C1 segment of cervical spinal cord (tissue), 14 donors: Measurements from ENCODE around the gene HSD3B2.
"Not testable (repeated sequence)": the region's sequence is repeated elsewhere in the genome, so short reads cannot be mapped to it uniquely, and the experiment has no call there.

ENCODE experiments used
- DNase-seq, 14 donors: peaks; one replicate each; lab custom pipeline; 2025; lab: John Stamatoyannopoulos, UW

Gene HSD3B2

DNA sequence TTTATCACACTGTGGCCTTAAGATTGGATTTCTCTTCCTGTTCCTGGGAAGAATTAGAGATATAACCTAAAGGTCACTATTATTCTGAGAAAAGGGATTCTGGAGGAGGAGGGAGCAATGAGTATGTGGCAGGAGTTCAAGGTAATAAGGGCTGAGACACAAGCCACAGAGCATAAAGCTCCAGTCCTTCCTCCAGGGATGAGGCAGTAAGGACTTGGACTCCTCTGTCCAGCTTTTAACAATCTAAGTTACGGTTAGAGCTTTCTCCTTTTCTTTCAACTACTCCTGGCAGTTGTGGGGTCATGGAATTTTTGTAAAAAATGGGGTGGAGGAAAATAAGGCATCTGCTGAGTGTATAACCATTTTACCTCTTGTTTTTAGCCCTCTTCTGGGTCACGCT is at the start of gene HSD3B2:
Gene HSD3B2 (plus strand): TSS at position 201 of the 400 bp plus-strand sequence. CDS start 270 bp downstream, outside the sequence.
- DNase-seq: no peak

DNA sequence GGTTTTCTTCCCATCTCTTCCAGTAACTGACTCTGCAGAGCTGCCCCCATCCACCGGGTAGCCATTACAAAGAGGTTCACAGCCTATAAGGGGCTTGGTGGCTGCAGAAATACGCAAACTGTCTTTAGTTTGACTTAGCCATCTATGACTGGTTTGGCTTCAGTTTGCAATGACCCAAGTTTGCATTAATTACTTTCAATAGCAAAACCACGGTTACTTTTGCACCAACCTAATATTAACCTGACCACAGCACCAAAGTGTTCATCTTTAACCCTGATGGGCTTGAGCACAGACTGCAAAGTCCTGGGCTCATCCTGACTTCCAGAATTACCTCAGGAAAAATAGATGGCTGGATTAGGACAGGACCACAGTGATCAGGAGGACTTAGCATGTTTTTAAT is 48.5 kb upstream of the HSD3B2 start:
- no peak for DNase-seq

DNA sequence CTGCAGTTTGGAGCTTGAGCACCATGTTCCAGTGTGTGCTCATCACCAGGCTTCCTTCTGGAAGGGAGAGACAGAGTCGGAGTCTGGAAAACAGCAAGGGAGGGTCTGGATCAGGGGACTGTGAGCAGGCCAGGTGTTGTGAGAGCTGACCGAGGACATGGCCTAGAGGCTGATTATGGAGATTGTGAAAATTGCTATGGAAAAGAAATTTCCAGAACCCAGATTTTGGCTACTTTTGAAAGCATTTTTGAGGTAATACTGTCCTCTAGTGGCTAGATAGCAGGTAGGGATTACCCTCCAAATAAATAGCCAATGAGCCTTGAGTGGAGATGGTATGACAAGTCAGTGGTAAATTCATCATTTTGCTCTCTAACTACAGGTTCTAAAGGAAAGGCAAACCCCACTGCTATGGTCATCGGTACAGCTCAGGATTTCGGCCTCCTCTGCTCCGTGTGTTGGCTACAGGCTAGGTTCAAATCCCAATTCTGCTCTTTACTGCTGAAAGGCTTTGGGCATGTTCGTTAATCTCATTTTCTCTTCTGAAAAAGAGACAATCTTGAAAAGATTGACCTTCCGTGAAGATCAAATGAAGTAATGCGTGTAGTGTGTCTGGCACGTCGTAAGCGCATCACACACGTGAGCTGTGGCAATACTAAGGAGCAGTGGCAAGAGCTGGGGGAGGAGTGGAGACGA is 47.4 kb upstream of the HSD3B2 start:
- DNase-seq: no peak

DNA sequence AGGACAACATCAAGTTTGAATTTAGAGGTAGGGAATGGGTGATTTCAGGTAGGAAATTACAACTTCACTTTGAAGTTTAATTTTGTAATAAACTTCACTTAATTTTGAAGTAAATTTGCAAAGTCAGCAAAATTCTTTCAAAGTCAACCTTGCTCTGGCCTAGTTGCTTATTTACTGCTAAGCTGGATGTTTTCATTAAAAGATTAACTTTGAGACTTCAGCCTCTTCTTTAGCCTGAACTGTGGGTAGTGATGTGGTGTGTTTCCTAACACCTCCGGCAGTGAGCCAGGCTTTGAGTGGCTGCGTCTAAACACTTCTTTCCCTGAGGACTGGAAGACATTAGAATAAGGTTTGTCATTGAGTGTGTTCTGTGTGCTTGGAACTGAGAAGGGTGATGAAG is 46.4 kb upstream of the HSD3B2 start, which contains the start of gene HAO2:
Gene HAO2 (plus strand): TSS at position 232 of the 400 bp plus-strand sequence. CDS start 12,301 bp downstream, outside the sequence.
- DNase-seq: no peak

DNA sequence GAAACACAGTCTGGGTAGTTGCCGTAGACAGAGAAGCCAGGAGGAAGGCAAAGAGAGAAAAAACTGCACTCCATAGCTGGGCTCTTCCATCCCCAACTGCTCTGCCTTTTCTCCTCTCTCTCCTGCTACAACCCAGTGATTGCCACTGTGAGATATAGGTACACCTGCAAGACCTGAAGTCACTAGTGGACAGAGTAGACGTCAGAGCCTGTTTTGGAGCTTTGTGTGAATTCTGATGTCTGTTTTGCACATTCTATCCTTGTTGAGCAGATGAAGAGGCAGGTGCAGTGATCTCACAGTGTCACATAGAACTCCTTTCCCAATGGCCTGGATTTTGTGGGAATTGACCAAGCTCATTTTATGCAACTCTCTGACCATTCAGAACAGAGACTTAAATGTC is 44.2 kb upstream of the HSD3B2 start:
- DNase-seq: no peak

DNA sequence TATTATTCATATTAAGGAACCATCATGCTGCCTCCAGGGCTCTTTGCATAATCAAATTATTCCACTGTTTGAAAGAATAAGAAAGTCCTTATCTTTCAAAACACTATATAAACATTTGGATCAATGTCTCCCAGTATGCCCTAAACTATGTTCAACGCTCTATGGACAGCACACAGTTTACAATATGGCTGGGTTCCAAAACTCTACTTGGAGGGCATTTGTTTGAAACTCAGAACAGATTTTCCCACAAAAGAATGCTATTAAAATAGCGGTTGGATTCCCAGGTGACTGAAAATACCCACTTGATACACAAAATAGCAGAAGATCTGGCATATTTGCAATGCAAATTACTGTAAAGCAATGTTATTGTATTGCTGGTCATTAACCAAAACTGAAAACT is 43.1 kb upstream of the HSD3B2 start:
- DNase-seq: no peak

DNA sequence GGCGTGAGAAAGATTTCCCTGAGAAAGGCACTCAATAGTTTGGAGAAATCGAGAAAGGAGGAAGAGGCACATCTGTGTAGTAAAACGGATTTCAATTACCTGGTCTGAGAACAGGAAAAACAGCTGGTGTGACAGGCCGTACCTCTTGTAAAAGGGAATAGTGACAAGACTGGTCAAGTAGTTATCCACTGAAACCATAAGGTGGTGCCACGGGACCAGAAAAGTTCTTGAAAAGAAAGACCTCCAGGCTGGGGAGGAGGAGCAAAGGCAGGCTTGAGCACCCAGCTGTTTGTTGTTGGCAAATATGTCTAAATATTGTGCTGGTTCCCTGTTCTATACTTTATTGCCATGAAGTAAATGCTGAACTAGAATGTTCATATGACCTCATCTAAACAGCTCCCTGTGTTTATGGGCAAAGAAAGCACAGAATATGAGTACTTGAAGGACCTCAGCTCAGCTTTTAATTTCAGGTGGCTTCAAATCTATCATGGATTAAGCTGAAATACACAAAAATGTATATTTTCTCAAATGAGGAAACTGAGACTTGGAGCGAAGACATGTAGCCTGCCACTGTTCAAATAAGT is 42.4 kb upstream of the HSD3B2 start:
- no peak for DNase-seq

DNA sequence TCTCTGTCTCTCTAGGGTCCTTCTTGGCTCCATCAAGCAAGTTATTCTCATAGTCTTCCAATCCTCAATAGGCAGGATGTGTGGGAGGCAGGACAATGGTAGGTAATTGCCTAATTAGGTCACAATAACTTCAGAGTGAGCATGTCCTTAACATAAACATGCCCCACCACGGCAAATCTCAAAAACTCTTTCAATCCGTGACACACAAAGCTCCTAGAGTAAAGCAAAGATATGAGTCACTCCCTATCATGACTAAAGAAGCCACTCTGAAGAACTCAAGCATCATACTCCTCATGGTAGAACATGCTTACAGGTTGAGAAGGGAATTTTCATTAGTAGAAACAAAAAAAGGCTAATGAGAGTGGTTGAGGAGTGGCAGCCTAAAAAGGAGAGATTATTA is 41.5 kb upstream of the HSD3B2 start:
- no peak for DNase-seq

DNA sequence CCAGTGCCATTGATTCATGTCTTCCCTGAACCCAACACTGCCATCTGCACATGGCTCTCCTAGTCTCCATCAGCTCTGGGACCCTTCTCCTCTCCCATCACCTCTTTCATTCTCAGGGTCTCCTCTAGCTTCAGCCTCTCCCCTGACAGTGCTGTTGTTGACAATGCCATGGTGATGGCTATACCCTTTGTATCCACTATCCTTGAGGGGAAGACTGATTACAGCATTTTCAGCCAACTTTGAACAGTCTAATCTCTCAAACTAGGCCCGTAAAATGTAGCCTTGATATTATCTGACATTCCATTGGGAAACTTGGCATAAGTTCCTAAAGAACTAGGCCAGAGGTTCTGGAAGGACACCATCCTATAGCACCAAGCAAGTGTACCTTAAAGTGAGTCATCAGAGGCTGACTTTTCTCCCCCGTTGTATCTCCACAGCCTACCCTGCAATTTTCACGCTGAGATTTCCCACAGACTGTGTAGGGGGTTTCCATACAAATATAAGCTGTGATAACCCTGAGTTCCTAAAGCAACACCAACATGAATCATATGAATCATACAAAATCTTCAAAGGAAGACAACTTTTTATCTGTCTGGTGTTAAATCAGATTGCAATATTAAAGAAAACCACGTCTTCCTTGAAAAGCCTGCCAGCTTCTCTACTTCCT is 40.6 kb upstream of the HSD3B2 start:
- DNase-seq: no peak

DNA sequence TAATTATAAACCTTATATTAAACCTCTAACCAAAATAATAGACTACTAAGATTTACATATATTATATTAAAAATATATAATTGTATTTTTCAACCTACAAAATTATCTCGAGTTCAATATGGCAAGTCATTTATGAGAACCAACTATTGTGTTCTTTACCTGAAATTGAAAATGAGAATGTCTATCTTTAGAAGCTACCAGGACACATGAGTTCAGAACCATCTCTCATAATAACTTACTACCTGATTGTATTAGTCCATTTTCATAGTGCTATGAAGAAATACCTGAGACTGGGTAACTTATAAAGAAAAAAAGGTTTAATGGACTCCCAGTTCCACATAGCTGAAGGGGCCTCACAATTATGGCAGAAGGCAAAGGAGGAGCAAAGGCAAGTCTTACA is 39.6 kb upstream of the HSD3B2 start:
- DNase-seq: no peak

DNA sequence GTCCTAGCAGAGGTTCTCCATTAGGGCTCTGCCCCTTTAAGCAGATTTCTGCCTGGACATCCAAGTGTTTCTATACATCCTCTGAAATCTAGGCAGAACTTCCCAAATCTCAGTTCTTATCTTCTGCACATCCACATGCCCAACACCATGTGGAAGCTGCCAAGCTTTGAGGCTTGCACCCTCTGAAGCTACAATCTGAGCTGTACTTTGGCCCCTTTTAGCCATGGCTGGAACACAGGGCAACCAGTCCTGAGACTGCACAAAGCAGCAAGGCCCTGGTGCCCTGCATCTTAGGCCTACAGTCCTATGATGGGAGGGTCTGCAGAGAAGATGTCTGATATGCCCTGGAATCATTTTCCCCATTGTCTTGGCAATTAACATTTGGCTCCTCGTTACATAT is 38.4 kb upstream of the HSD3B2 start:
- no peak for DNase-seq

DNA sequence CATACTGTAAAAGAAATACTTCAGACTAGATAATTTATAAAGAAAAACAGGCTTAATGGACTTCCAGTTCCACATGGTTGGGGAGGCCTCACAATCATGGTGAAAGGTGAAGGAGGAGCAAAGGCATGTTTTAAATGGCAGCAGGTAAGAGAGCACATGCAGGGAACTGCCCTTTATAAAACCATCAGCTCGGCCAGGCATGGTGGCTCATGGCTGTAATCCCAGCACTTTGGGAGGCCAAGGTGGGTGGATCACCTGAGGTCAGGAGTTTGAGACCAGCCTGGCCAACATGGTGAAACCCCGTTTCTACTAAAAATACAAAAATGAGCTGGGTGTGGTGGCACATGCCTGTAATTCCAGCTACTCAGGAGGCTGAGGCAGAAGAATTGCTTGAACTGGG is 37.4 kb upstream of the HSD3B2 start:
- not testable (repeated sequence) for DNase-seq

DNA sequence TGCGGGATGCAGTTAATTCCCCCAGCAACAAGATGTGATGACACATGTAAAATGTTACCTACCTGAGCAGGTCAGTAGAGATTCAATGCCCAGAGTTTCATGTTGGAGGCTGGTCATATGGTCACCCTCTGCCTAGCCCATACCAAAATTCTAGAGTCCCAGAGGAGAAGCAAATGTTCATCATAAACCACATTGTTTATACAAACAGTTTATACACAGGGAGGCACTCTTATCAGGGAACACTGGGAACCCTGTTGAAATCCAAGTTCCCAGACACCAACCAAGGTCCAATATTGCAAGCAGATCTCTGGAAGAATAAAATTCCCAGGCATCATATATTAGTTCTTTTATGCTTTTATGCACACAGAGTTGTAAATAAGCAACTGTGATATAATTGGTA is 35.8 kb upstream of the HSD3B2 start:
- no peak for DNase-seq

DNA sequence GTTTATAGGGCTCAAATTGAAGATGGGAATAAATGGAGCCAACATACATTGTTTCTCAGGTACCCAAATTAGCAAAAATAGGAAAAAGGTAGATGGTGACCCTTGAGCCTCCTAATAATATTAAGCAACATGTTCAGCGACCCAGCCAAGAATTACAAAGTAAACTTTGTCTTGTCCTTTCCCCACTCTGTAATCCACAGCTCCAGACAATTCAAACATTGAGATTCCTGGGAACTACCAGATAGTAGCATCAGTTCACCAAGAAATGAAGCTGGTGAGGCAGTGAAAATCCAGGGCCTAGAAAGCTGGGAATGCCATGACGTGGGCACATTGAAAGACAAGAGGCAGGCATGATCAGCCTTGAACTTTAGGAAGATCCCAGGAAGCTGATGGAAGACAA is 34.6 kb upstream of the HSD3B2 start:
- DNase-seq: no peak

DNA sequence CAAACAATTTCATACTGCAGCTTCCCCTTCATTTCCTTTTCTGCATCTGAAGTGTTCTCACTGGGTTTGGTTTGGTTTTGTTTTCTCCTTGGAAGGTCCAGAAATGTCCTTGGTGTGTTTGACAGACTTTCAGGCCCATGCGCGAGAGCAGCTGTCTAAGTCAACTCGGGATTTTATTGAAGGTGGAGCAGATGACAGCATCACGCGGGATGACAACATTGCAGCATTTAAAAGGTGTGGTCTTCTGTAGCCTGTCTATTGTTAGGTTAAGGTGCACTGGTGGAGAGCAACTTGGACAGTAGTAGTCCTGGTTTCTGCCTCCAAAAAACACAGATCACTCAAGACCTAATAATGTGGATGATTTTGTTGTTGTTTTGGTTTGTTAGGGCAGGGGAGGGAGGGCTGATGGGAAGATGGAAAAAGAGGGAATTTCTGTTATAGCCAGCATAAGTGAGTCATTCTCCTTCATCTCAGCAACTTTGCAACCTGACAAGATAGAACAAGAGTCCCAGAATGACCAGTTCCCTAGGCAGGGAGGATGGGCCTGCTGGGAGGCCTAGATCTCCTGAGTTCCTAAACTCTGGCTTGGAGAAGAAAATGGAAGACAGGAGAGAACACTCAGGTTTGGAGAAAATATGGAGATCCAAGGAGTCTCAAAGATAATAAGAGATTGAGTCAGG is 33.8 kb upstream of the HSD3B2 start:
- no peak for DNase-seq

DNA sequence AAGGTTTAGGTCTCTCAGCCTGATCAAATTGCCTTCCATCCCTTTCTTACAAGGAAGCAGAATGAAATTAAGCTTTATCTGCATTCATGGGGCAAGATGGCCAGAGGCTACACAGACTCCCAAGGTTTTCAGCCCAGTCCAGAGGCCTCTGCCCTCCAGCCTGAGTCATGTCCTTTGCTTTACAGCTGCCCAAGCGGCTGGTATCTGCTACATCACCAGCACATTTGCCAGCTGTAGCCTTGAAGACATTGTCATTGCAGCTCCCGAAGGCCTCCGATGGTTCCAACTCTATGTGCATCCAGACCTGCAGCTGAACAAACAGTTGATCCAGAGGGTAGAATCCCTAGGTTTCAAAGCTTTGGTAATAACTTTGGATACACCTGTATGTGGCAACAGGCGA is 30.4 kb upstream of the HSD3B2 start:
- DNase-seq: no peak

DNA sequence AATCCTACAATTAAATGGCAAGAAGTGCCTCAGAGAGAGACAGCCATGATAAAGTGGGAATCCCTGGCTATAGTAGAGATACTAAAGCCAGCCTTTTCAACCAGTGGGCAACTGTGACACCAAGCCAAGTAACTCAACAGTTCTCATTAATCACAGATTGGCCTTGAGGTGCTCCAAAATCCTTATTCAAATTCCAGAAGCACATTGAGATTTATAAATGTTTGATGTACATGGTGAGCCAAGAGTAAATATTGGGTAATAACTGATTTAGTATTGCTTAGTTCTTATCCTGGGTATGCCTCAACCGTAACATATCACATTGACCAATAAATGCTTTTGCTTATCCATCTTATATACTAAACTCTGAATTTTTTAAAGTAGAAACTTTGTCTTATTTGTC is 29.3 kb upstream of the HSD3B2 start:
- DNase-seq: no peak

DNA sequence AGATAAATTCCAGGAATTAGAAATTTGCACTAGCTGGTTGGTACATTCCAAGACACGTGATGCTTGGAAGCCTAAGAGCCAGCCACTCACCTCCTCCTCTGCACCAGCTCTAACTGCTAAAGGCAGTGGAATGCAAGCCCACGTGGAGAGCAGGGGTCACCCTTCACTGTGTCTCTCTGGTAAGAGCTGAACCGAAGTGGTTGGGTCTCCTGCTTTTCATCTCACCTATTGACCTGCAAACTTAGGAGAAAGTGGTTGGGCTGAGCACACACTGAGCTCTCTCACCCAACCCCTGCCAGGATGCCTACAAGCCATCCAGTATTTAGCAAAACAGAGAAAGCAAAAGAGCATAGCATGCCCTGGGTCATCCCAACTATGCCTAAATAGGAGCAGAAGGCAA is 27.1 kb upstream of the HSD3B2 start:
- no peak for DNase-seq

DNA sequence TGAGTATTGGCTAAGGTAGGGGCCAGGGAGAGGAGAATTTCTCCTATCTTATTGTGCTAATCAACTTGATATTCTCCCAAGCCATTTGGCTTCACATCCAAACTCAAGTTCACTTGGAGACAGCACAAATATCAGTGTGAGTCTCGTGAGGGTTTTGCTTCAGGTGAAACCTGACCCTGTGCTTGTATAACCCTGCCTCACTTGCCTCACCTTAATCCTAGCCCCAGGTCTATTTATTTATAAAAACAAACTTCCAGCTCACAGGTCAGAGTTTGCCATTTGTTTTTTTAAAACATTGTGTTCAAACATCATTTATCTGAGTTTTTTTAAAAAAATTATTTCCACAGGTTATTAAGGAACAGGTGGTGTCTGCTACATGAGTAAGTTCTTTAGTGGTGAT is 26.5 kb upstream of the HSD3B2 start:
- DNase-seq: no peak

DNA sequence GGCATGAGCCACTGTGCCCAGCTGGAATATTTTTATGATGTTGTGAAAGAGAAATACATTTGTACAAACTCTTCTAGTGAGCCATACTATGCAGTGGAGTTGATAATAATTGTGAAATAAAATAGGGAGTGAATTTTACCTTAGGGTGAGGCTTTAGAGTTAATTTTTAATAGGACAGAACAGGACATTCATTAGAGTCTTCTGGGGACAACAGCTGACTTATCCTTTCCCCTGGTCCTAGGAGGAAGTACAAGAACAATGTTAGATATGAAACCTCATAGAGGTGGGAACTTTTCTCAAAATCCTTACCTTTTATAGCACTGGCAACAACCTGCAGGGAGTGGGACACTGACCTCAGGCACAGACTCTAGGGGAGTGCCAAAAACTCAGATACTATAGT is 24.4 kb upstream of the HSD3B2 start:
- no peak for DNase-seq

DNA sequence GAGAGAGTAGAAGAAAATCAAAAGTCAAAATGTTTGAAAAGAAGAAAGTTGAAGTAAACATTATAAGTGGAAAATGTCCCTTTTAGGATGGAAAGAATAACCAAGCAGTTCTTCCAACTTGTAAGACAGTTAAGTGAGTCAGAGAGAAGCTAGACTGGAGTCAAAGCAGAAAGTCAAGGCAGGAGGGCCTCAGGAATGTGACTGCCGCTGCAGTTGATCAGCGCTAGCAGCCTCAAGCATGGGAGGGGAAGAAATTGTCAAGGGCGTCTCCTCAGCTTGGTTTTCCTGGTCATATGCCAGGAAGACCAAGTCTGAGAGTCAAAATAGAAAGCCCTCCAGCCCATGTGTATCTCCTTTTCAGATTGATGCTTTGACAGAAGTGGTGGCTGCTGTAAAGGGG is 23.2 kb upstream of the HSD3B2 start:
- no peak for DNase-seq

DNA sequence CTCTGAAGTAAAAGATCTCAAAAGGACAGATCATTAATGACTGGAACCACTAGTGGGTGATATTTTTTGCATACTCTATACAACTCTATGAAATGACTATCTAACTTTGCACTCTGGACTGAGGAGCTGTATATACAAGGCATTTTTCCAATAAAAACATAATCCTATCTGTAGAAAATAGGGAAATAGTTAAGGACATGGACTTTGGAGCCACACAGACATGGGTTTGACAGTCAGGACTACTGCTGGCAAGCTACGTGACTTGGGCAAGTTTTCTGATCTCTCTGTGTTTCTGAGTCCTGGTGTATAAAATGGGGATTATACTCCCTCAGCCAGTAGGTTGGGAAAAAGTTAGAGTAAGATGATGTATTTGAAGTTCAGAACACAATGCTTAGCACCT is 20.9 kb upstream of the HSD3B2 start:
- no peak for DNase-seq

DNA sequence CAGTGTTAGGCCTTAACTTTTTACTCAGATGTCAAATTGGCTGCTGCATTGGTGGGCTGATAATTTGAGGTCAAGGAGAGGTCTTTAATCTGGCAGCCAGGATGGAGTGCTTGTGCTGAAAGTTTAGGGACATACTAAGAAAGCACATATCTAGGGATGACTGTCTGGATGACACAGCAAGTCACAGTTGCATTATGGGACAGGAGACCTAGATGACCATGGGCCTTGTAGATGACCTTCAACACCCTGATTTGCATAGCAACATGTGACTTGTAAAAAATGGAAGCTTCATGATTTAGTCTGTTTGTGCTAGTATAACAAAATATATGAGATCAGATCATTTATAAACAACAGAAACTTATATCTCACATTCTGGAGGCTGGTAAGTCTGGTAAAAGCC is 18.0 kb upstream of the HSD3B2 start:
- no peak for DNase-seq
